ENCODE results near the gene CCDC71. TPM values are rescaled to one million over a fixed set of nuclear protein-coding genes. Genes with fewer than 3 reads are reported as not detected.

The CCDC71 gene
- total RNA-seq, 2 experiments from 2014 or later, result 14.7 to 16.0 TPM

DNA sequence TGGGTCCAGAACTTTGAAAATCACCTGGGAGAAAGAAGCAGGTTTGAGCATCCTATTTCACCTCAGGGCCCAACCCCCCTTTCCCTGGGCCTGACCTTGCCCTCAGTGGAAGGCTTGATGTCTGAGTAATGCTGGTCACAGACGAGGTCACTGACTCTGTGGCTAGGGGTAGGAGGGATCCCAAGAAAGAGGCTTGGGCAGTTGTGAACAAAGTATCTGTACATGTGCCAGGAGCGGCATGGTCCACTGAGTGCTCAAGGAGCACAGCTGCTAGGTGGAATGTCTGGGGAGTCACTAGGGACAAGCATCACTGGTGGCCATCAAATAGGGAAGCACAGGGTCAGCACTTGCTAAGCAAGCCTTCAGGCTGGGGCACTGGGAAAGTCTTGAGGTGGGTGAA, 7.3 kb downstream of the CCDC71 start:
- peaks cover 16% of the 10 kb centered on the region for H3K36me3 Mint-ChIP-seq (ENCODE audit: low read depth)
- no peaks in the 10 kb centered on the region for H3K9me3 Mint-ChIP-seq
- TF ChIP-seq, protein P1, sequence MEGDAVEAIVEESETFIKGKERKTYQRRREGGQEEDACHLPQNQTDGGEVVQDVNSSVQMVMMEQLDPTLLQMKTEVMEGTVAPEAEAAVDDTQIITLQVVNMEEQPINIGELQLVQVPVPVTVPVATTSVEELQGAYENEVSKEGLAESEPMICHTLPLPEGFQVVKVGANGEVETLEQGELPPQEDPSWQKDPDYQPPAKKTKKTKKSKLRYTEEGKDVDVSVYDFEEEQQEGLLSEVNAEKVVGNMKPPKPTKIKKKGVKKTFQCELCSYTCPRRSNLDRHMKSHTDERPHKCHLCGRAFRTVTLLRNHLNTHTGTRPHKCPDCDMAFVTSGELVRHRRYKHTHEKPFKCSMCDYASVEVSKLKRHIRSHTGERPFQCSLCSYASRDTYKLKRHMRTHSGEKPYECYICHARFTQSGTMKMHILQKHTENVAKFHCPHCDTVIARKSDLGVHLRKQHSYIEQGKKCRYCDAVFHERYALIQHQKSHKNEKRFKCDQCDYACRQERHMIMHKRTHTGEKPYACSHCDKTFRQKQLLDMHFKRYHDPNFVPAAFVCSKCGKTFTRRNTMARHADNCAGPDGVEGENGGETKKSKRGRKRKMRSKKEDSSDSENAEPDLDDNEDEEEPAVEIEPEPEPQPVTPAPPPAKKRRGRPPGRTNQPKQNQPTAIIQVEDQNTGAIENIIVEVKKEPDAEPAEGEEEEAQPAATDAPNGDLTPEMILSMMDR (IDR thresholded peaks at IDR 0.05), result no peak
- ChIA-PET POLR2A (interaction anchor here (1.0 to 2.3 kb wide), 5 partner anchors 65 to 171 kb away, joined by 3 to 10 read pairs (median 5); partner anchors contain the start of genes P4HTM, QRICH1 and WDR6), CTCF (interaction anchor here (1.0 to 2.9 kb wide), 6 partner anchors 10 to 473 kb away, joined by 3 to 10 read pairs (median 6); partner anchors contain the start of genes IMPDH2, KLHDC8B, NCKIPSD and QRICH1)
- DNase-seq, result no peak
- intact Hi-C loops (cut with DNase I, micrococcal nuclease), result loop anchor here (1.0 to 2.0 kb wide), 3 partner anchors 64 to 171 kb away; partner anchors contain the start of gene QRICH1 (in 1 of the 2)
- Histone ChIP-seq H3K27me3 (ENCODE audit: control insufficient read depth in 1 of 2, insufficient read depth in 2 of 2, low read length in 2 of 2) (no peaks in the 10 kb centered on the region), H3K9me3 (ENCODE audit: control insufficient read depth in 1 of 2, insufficient read depth in 1 of 2, low read length in 2 of 2) (no peaks in the 10 kb centered on the region), H3K4me3 (ENCODE audit: low read length) (no peak overlapping the region), H3K36me3 (ENCODE audit: insufficient read depth, low read length) (peaks cover 17% of the 10 kb centered on the region), H3K4me1 (ENCODE audit: insufficient read depth, low read length) (peaks cover 2% of the 10 kb centered on the region), H3K27ac (ENCODE audit: low read depth in 1 of 2, low read length in 2 of 2) (peak overlapping the region in 1 of 2 donors; percentile 16)
- no peak overlapping the region for H3K27ac Mint-ChIP-seq
- H3K4me3 Mint-ChIP-seq, result peak overlapping the region; percentile 51
- H3K4me1 Mint-ChIP-seq (ENCODE audit: low read depth), result peaks cover 8% of the 10 kb centered on the region
- H3K27me3 Mint-ChIP-seq, result no peaks in the 10 kb centered on the region
- ATAC-seq (ENCODE audit: poor library complexity), result no peak

DNA sequence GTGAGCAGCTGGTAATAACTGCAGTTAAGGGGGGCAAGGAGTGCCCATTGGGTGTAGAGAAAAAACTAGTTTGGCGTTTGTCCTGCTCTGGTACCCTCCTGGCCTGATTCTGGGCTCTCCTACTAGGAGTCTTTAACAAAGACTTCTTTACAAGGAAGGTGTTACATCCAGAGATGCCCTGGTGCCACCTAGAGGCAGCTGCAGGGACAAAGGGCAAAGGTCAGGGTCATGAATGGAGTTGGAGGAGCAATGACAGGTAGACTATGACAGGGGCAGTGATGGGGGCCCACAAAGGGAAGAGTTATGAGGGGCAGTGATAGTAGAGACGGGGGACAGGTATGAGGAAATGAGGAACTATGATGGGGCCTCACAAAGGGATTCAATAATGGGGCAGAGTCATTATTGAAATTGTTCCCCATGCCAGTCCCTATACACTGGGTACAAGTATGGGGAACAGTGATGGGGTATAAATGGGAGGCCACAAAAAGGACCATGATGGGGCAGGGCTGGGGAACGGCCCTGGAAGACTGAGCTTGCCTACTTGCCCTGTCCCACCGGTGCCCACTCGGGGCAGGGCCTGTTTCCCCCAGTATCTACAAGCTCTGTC, 7.9 kb downstream of the CCDC71 start:
- peaks cover 12% of the 10 kb centered on the region for H3K36me3 Mint-ChIP-seq (ENCODE audit: low read depth)
- Histone ChIP-seq H3K36me3 (ENCODE audit: insufficient read depth, low read length) (peaks cover 11% of the 10 kb centered on the region), H3K4me1 (ENCODE audit: insufficient read depth, low read length) (peaks cover under 1% of the 10 kb centered on the region), H3K27me3 (ENCODE audit: control insufficient read depth in 1 of 2, insufficient read depth in 2 of 2, low read length in 2 of 2) (no peaks in the 10 kb centered on the region), H3K27ac (ENCODE audit: low read depth in 1 of 2, low read length in 2 of 2) (peak overlapping the region in 1 of 2 donors; percentile 16), H3K9me3 (ENCODE audit: control insufficient read depth in 1 of 2, insufficient read depth in 1 of 2, low read length in 2 of 2) (no peaks in the 10 kb centered on the region), H3K4me3 (ENCODE audit: low read length) (no peak overlapping the region)
- H3K27me3 Mint-ChIP-seq, result no peaks in the 10 kb centered on the region
- ATAC-seq (ENCODE audit: poor library complexity) (peak; percentile 98), DNase-seq (peak; percentile 48 to 83 (median 66))
- no peaks in the 10 kb centered on the region for H3K9me3 Mint-ChIP-seq
- ChIA-PET POLR2A (interaction anchor here (1.0 to 2.3 kb wide), 5 partner anchors 65 to 170 kb away, joined by 3 to 10 read pairs (median 5); partner anchors contain the start of genes P4HTM, QRICH1 and WDR6), CTCF (interaction anchor here (0.5 to 2.9 kb wide), 8 partner anchors 10 to 657 kb away, joined by 3 to 10 read pairs (median 4); partner anchors contain the start of genes IMPDH2, KLHDC8B, NCKIPSD and QRICH1)
- H3K27ac Mint-ChIP-seq, result peak overlapping the region; percentile 3
- H3K4me1 Mint-ChIP-seq (ENCODE audit: low read depth), result peaks cover 5% of the 10 kb centered on the region
- TF ChIP-seq, protein P1 (IDR thresholded peaks at IDR 0.05), result peak; percentile 63
- intact Hi-C loops (cut with DNase I, micrococcal nuclease), result loop anchor here (1.0 to 2.0 kb wide), 3 partner anchors 63 to 171 kb away; partner anchors contain the start of gene QRICH1 (in 1 of the 2)
- peak overlapping the region; percentile 9 for H3K4me3 Mint-ChIP-seq

DNA sequence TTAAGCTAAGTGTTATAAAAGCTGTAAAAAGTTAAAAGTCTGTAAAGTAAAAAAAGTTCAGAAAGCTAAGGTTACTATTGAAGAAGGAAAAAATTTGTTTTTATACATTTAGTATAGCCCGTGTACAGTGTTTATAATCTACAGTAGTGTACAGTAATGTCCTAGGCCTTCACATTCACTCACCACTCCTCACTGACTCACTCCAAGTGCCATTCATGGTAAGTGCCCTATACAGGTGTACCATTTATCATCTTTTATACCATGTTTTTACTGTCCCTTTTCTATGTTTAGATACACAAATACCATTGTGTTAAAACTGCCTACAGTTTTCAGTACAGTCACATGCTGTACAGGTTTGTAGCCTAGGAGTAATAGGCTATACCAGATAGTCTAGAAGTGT, 8.8 kb downstream of the CCDC71 start:
- Mint-ChIP-seq H3K4me3 (no peak overlapping the region), H3K27ac (no peak overlapping the region), H3K4me1 (ENCODE audit: low read depth) (peaks cover 5% of the 10 kb centered on the region), H3K9me3 (no peaks in the 10 kb centered on the region), H3K36me3 (ENCODE audit: low read depth) (peaks cover 8% of the 10 kb centered on the region), H3K27me3 (no peaks in the 10 kb centered on the region)
- H3K4me1 ChIP-seq (ENCODE audit: insufficient read depth, low read length), result no peaks in the 10 kb centered on the region
- peaks cover 4% of the 10 kb centered on the region for H3K36me3 ChIP-seq (ENCODE audit: insufficient read depth, low read length)
- TF ChIP-seq, protein P1 (IDR thresholded peaks at IDR 0.05), result no peak
- CTCF ChIA-PET, result interaction anchor here (0.7 to 2.9 kb wide), 6 partner anchors 14 to 169 kb away, joined by 3 to 10 read pairs (median 4); partner anchors contain the start of genes IMPDH2, KLHDC8B and QRICH1
- no peak overlapping the region for H3K4me3 ChIP-seq (ENCODE audit: low read length)
- H3K27ac ChIP-seq (ENCODE audit: low read depth in 1 of 2, low read length in 2 of 2), result no peak overlapping the region
- H3K9me3 ChIP-seq (ENCODE audit: control insufficient read depth in 1 of 2, insufficient read depth in 1 of 2, low read length in 2 of 2), result no peaks in the 10 kb centered on the region
- POLR2A ChIA-PET, result interaction anchor here (1.1 to 2.3 kb wide), 5 partner anchors 36 to 169 kb away, joined by 3 to 10 read pairs (median 6); partner anchors contain the start of genes P4HTM, QRICH1, USP19 and WDR6
- H3K27me3 ChIP-seq (ENCODE audit: control insufficient read depth in 1 of 2, insufficient read depth in 2 of 2, low read length in 2 of 2), result no peaks in the 10 kb centered on the region
- DNase-seq, result no peak
- ATAC-seq (ENCODE audit: poor library complexity), result no peak
- intact Hi-C loops (cut with DNase I, micrococcal nuclease), result no loop called here

All from CD4-positive, alpha-beta T cell (primary cell).